DOHH2 (cell line): ENCODE measurements around the gene WDR74.
A peak's percentile ranks its signal among the peaks of the same experiment; 100 is the strongest.

Experiments
- H3F3A ChIP-seq: fragments of 200-600 bp; sonication (generic), shearing (Covaris generic); 2 replicates; pipeline ENCODE4 v1.6.0; 2016; ENCODE audit warnings: antibody characterized with exemption, mild to moderate bottlenecking; ENCODE audit not compliant: control insufficient read depth, insufficient read depth
- H3K27ac ChIP-seq: fragments of 200-600 bp; sonication (generic); 2 replicates; pipeline ENCODE4 v1.5.1; 2014; ENCODE audit warnings: low read depth, mild to moderate bottlenecking, low read length, moderate library complexity
- H3K27me3 ChIP-seq: fragments of 200-600 bp; sonication (generic); 2 replicates; pipeline ENCODE4 v1.6.1; 2014; ENCODE audit warnings: mild to moderate bottlenecking, low read length, mixed read lengths; ENCODE audit not compliant: control insufficient read depth
- H3K36me3 ChIP-seq: fragments of 200-600 bp; sonication (generic); 2 replicates; pipeline ENCODE4 v1.6.1; 2014; ENCODE audit warnings: mild to moderate bottlenecking, low read length, moderate library complexity, mixed read lengths; ENCODE audit not compliant: control insufficient read depth
- H3K4me1 ChIP-seq: fragments of 200-600 bp; sonication (generic); 2 replicates; pipeline ENCODE4 v1.6.1; 2014; ENCODE audit warnings: mild to moderate bottlenecking, low read length, mixed read lengths; ENCODE audit not compliant: control insufficient read depth
- H3K4me2 ChIP-seq: fragments of 200-600 bp; sonication (generic); 2 replicates; pipeline ENCODE4 v1.6.0; 2014; ENCODE audit warnings: mild to moderate bottlenecking, low read length, moderate library complexity
- H3K4me3 ChIP-seq: fragments of 200-600 bp; sonication (generic); 2 replicates; pipeline ENCODE4 v1.5.1; 2014; ENCODE audit warnings: mild to moderate bottlenecking, low read length, mixed read lengths
- H3K79me2 ChIP-seq: fragments of 200-600 bp; sonication (generic); 2 replicates; pipeline ENCODE4 v1.6.1; 2014; ENCODE audit warnings: mild to moderate bottlenecking, low read length, mixed read lengths; ENCODE audit not compliant: control insufficient read depth
- H3K9me2 ChIP-seq: fragments of 200-600 bp; sonication (generic); replicated peaks from 2 replicates; pipeline ENCODE4 v1.6.1; 2014; ENCODE audit warnings: mild to moderate bottlenecking, low read length, mixed read lengths; ENCODE audit not compliant: control insufficient read depth
- H3K9me3 ChIP-seq: fragments of 200-600 bp; sonication (generic); 2 replicates; pipeline ENCODE4 v1.6.1; 2014; ENCODE audit warnings: antibody characterized with exemption, low read length, mixed read lengths; ENCODE audit not compliant: control insufficient read depth, insufficient read depth
- H4K20me1 ChIP-seq: fragments of 200-600 bp; sonication (generic); 2 replicates; pipeline ENCODE4 v1.6.0; 2014; ENCODE audit warnings: low read depth, mild to moderate bottlenecking, antibody characterized with exemption, low read length, moderate library complexity; ENCODE audit not compliant: control insufficient read depth, insufficient read depth
- EZH2phosphoT487 ChIP-seq: fragments of 200-600 bp; sonication (generic); IDR thresholded peaks from 2 replicates; pipeline ENCODE4 v1.6.1; 2017; ENCODE audit warnings: borderline replicate concordance, mild to moderate bottlenecking, antibody characterized with exemption, low read length, moderate library complexity, mixed read lengths
- TF ChIP-seq, protein P1 (sequence below): fragments of 200-600 bp; sonication (generic); IDR thresholded peaks from one replicate; pipeline ENCODE4 v1.5.1; 2014; ENCODE audit warnings: antibody characterized with exemption, mild to moderate bottlenecking, low read depth, low read length; ENCODE audit not compliant: poor library complexity, severe bottlenecking

The WDR74 gene

DNA sequence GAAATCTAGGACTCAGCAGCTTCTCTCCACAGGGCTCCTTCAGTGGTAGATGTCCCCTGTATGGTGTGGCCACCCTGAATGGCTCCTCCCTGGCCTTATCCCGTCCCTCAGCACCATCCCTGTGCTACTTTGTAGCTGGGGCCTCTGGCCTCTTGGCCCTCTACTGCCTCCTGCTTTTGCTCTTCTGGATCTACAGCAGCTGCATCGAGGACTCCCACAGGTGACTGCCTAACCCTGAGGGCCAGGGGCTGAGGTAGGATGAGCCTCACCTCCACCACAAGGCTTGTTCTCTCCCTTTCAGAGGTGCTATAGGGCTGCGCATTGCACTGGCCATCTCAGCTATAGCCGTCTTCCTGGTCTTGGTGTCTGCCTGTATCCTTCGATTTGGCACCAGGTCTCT lies 50.4 kb downstream of the WDR74 start:
- Histone ChIP-seq H3K4me2 (peak overlapping the region; percentile 59; the same call in 1 of the 2 replicates), H3K27me3 (no peaks in the 10 kb centered on the region), H4K20me1 (no peaks in the 10 kb centered on the region; the same call in 1 of the 2 replicates), H3K79me2 (peaks cover 63% of the 10 kb centered on the region), H3F3A (peaks cover 28% of the 10 kb centered on the region), H3K4me1 (peaks cover 44% of the 10 kb centered on the region), H3K27ac (peak overlapping the region; percentile 3; the same call in 1 of the 2 replicates), H3K9me2 (no peaks in the 10 kb centered on the region), H3K36me3 (peaks cover 68% of the 10 kb centered on the region), H3K9me3 (no peaks in the 10 kb centered on the region), H3K4me3 (peak overlapping the region; percentile 10; the same call in 1 of the 2 replicates)
- TF ChIP-seq, protein P1, sequence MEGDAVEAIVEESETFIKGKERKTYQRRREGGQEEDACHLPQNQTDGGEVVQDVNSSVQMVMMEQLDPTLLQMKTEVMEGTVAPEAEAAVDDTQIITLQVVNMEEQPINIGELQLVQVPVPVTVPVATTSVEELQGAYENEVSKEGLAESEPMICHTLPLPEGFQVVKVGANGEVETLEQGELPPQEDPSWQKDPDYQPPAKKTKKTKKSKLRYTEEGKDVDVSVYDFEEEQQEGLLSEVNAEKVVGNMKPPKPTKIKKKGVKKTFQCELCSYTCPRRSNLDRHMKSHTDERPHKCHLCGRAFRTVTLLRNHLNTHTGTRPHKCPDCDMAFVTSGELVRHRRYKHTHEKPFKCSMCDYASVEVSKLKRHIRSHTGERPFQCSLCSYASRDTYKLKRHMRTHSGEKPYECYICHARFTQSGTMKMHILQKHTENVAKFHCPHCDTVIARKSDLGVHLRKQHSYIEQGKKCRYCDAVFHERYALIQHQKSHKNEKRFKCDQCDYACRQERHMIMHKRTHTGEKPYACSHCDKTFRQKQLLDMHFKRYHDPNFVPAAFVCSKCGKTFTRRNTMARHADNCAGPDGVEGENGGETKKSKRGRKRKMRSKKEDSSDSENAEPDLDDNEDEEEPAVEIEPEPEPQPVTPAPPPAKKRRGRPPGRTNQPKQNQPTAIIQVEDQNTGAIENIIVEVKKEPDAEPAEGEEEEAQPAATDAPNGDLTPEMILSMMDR, result no peak
- TF ChIP-seq EZH2phosphoT487, result no peak

DNA sequence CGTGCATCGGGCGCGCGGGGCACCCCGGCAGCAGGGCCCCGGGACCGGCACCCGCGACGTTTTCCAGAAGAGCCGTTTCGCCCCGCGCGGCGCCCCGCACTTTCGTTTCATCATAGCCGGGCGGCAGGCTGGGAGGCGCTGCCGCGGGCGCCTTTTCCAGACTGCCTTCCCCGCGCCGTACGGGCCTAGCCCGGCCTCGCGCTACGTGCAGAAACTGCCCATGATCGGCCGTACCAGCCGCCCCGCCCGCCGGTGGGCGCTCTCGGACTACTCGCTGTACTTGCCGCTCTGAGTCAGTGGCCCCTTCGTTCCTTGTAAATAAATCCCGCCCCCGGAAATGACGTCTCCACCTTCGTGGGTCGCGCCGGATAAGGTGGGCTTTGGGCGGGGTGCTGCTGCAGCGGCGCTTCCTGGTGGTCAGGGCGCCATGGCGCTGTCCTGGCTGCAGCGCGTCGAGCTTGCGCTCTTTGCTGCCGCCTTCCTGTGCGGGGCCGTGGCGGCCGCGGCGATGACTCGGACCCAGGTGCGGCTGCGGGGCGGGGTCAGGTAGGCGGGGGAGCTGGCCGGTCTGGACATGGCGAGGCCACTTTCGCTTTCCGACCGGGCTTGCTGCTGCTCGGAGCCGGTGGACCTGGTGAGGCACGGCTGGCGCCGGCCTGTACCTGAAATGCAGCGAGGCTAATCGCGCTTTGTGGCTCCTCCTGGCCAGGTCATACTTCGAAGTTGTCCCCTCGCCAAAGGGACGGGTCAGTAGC lies 52.2 kb downstream of the WDR74 start, which contains the start of gene TMEM179B:
TMEM179B (plus strand) TSS at position 398 of the 755 bp plus-strand sequence; CDS start at position 428, 30 bp downstream.
- Histone ChIP-seq H3K4me1 (peaks cover 39% of the 10 kb centered on the region), H3K9me2 (no peaks in the 10 kb centered on the region), H3K27ac (peak within 1 kb of the TSS; percentile 60), H4K20me1 (no peaks in the 10 kb centered on the region; the same call in 1 of the 2 replicates), H3K4me3 (peak within 1 kb of the TSS; percentile 83), H3K27me3 (no peaks in the 10 kb centered on the region), H3K9me3 (no peaks in the 10 kb centered on the region), H3K4me2 (peak within 1 kb of the TSS; percentile 59), H3K36me3 (peaks cover 64% of the 10 kb centered on the region), H3F3A (peaks cover 20% of the 10 kb centered on the region), H3K79me2 (peaks cover 58% of the 10 kb centered on the region)
- no peak for TF ChIP-seq EZH2phosphoT487
- TF ChIP-seq, protein P1, result no peak

DNA sequence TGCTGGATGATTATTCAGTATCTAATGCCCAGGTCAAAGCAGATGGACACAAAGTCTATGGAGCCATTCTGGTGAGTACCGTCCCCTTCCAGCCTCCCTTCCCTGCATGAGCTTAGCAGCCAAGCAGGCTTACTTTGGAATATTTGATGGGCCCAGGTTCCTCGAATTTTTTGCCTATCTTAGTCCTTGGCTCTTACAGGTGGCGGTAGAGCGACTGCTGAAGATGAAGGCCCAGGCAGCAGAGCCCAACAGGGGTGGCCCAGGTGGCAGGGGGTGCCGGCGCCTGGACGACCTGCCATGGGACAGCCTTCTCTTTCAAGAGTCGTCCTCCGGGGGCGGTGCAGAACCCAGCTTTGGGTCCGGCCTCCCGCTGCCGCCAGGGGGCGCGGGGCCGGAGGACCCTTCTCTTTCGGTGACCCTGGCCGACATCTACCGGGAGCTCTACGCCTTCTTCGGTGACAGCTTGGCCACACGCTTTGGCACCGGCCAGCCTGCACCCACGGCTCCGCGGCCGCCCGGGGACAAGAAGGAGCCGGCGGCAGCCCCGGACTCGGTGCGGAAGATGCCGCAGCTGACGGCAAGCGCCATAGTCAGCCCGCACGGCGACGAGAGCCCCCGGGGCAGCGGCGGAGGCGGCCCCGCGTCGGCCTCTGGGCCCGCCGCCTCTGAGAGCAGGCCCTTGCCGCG lies 52.9 kb downstream of the WDR74 start:
- H3K9me3 ChIP-seq, result no peaks in the 10 kb centered on the region
- H3K36me3 ChIP-seq, result peaks cover 62% of the 10 kb centered on the region
- peaks cover 17% of the 10 kb centered on the region; the same call in 1 of the 2 replicates for H3F3A ChIP-seq
- H4K20me1 ChIP-seq, result no peaks in the 10 kb centered on the region; the same call in 1 of the 2 replicates
- H3K4me1 ChIP-seq, result peaks cover 36% of the 10 kb centered on the region
- peaks cover 51% of the 10 kb centered on the region for H3K79me2 ChIP-seq
- TF ChIP-seq EZH2phosphoT487, result no peak
- TF ChIP-seq, protein P1, result peak; percentile 94
- H3K4me3 ChIP-seq, result peak overlapping the region; percentile 83
- H3K9me2 ChIP-seq, result no peaks in the 10 kb centered on the region
- H3K27me3 ChIP-seq, result no peaks in the 10 kb centered on the region
- H3K27ac ChIP-seq, result peak overlapping the region; percentile 60
- peak overlapping the region; percentile 59 for H3K4me2 ChIP-seq
